Measurements from ENCODE around the gene ELMO1.
A peak's percentile ranks its signal among the peaks of the same experiment; 100 is the strongest.

The ELMO1 gene

DNA sequence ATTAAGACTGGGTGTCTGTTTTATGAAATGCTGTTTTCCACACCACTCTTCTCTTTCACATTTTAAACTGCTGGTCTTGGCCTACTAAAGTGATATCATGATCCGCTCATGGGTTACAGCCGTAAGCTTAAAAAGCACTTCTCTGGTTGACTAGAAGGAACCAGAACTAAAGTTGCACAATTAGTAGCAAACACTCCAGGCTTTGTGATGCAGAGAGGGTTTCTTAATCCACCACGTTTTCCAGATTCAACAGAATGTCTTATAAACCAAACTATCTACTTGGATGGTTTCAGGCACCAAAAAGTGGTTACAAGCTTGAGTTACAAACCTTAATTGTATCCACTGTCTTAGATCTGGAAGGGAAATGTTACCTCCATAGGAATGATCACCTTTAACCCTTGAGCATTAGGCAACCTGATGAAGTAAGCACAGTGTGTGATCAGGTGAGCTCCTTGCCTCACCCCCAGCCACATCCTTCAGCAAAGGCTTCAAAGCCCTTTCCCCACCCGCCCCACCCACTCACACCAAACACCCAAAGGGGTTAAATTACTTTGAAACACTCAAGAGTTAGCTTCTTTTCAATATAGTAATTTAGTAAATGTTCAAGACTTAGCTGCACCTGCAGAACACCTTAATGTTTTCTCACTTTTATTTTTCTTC, 3.5 kb downstream of the ELMO1 start:
- Mint-ChIP-seq H3K4me1 (ENCODE audit: low read depth) (peaks cover 78% of the 10 kb centered on the region), H3K4me3 (no peak overlapping the region), H3K27me3 (no peaks in the 10 kb centered on the region), H3K27ac (peak overlapping the region; percentile 34), H3K9me3 (no peaks in the 10 kb centered on the region), H3K36me3 (ENCODE audit: low read depth) (peaks cover 10% of the 10 kb centered on the region)

GRCh38 chr7:37443627-37444026, 5.0 kb downstream of the ELMO1 start:
- H3K27ac Mint-ChIP-seq, result no peak overlapping the region
- H3K27me3 Mint-ChIP-seq, result no peaks in the 10 kb centered on the region
- H3K4me3 Mint-ChIP-seq, result no peak overlapping the region
- H3K9me3 Mint-ChIP-seq, result no peaks in the 10 kb centered on the region
- H3K4me1 Mint-ChIP-seq (ENCODE audit: low read depth), result peaks cover 84% of the 10 kb centered on the region
- H3K36me3 Mint-ChIP-seq (ENCODE audit: low read depth), result peaks cover 15% of the 10 kb centered on the region

DNA sequence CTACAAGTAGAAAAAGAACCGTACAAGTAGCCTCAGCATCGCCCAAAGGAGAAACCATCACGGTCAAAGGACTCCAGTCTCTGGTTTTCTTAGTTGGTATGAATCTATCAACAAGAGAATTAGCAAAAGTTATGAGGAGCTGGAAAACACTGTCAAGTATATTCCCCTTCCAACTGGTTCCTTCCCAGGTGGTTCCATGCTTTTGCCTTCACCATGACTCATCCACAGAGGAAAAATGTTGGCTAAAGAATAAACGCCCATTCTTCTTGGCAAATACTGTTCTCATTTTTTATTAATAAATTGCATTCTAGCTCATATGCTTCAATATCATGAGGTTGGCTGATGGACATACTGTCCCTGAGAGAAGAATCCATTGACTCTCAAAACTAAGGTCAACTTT, 6.4 kb downstream of the ELMO1 start:
- H3K36me3 Mint-ChIP-seq (ENCODE audit: low read depth), result peaks cover 15% of the 10 kb centered on the region
- peak overlapping the region; percentile 64 for H3K27ac Mint-ChIP-seq
- H3K4me1 Mint-ChIP-seq (ENCODE audit: low read depth), result peaks cover 85% of the 10 kb centered on the region
- no peaks in the 10 kb centered on the region for H3K9me3 Mint-ChIP-seq
- H3K4me3 Mint-ChIP-seq, result no peak overlapping the region
- no peaks in the 10 kb centered on the region for H3K27me3 Mint-ChIP-seq

DNA sequence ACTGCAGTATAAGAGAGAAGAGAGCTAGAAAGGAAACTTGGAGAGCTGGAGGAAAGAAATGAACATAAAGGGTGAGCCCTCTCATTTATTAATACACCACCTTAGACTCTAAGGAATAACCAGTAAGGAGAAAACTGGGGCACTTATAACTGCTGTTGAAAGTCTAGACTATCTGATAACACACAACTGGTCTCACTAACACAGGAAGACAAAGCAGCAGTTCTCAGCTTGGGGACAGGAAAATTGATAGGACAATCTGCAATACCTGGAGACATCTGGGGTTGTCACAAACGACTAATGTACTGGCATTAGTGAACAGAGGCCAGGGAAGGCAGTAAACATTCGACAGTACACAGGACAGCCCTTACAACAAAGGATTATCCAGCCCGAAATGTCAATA, 6.8 kb downstream of the ELMO1 start:
- H3K27ac Mint-ChIP-seq, result peak overlapping the region; percentile 64
- no peak overlapping the region for H3K4me3 Mint-ChIP-seq
- H3K9me3 Mint-ChIP-seq, result no peaks in the 10 kb centered on the region
- peaks cover 15% of the 10 kb centered on the region for H3K36me3 Mint-ChIP-seq (ENCODE audit: low read depth)
- no peaks in the 10 kb centered on the region for H3K27me3 Mint-ChIP-seq
- peaks cover 82% of the 10 kb centered on the region for H3K4me1 Mint-ChIP-seq (ENCODE audit: low read depth)

DNA sequence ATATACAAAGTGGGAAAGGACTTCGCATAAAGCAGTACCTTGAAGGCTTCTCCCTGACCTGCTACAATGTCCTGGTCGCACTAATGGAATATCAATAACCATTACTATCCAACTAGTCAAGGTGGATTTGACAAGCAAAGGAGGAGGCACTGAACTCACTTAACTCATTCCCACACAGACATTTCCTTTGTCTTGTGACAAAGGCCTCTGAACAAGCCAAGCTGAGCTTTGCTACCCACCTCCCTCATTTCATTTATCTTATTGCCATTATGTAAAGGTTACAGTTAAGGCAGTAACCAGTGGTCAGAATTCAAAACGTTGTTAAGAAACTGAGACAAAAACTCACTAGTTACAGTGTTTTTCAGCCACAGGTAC, 7.3 kb downstream of the ELMO1 start:
- Mint-ChIP-seq H3K36me3 (ENCODE audit: low read depth) (peaks cover 15% of the 10 kb centered on the region), H3K4me1 (ENCODE audit: low read depth) (peaks cover 82% of the 10 kb centered on the region), H3K27me3 (no peaks in the 10 kb centered on the region), H3K4me3 (peak overlapping the region; percentile 48), H3K27ac (peak overlapping the region; percentile 64), H3K9me3 (no peaks in the 10 kb centered on the region)

- H3K4me1 Mint-ChIP-seq (ENCODE audit: low read depth), result peaks cover 81% of the 10 kb centered on the region
- no peaks in the 10 kb centered on the region for H3K9me3 Mint-ChIP-seq
- peak overlapping the region; percentile 48 for H3K4me3 Mint-ChIP-seq
- H3K36me3 Mint-ChIP-seq (ENCODE audit: low read depth), result peaks cover 15% of the 10 kb centered on the region
- peak overlapping the region; percentile 64 for H3K27ac Mint-ChIP-seq
- no peaks in the 10 kb centered on the region for H3K27me3 Mint-ChIP-seq
Measured at GRCh38 chr7:37440738-37441385, 7.8 kb downstream of the ELMO1 start.

DNA sequence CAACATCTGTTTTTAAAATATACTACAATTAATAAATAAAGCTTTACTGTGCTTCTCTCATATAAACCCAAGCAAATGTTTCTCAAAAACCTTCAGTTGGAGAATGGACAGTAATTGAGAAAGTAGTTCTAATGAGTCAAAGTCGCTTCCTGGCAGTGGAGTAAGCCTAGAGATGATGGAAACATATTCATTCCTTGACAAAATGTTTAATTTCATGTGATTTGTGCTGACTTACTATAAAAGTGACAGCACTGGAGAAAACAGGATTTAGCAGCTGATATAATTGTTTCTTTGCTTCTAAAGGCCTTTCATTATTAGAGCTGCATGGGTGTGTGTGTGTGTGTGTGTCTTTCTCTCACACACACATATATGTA, 9.0 kb downstream of the ELMO1 start:
- Mint-ChIP-seq H3K9me3 (no peaks in the 10 kb centered on the region), H3K4me1 (ENCODE audit: low read depth) (peaks cover 82% of the 10 kb centered on the region), H3K27ac (peak overlapping the region; percentile 64), H3K36me3 (ENCODE audit: low read depth) (peaks cover 10% of the 10 kb centered on the region), H3K27me3 (no peaks in the 10 kb centered on the region), H3K4me3 (no peak overlapping the region)

DNA sequence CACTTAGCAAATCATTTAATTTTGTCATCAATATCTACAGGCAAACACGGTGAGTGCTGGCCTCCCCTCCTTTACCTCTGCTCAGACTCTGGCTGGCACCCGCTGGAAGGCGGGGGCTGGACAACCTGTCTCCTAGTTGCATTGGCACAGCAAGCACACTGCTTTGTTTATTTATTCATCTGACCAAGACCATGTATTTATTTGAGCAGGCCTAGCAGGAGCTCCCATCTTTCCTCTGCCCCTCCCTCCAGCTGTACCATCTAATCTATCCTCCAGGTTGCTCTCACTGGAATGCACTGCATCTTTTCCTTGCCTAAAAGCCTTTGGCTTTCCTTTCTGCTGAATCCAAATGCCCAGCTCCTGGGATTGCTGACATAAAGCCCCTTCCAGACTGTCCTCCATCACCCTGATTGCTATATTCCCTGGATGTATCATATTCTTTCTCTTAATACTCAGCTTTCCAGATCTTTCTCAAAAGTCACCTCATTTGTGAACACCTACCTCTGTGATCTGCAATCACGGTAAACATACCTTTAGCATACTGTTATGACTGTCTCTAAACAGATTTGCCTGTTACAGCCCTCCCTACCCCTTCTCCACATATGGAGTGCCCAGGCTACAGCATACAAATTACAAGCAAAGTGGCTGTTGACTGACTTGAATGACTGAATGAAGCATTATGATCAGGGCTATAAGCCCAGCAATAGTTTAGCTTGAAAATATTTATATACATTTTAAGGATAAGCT, 9.6 kb downstream of the ELMO1 start:
- H3K27ac Mint-ChIP-seq, result no peak overlapping the region
- peaks cover 84% of the 10 kb centered on the region for H3K4me1 Mint-ChIP-seq (ENCODE audit: low read depth)
- H3K27me3 Mint-ChIP-seq, result no peaks in the 10 kb centered on the region
- no peaks in the 10 kb centered on the region for H3K9me3 Mint-ChIP-seq
- H3K4me3 Mint-ChIP-seq, result no peak overlapping the region
- peaks cover 9% of the 10 kb centered on the region for H3K36me3 Mint-ChIP-seq (ENCODE audit: low read depth)

DNA sequence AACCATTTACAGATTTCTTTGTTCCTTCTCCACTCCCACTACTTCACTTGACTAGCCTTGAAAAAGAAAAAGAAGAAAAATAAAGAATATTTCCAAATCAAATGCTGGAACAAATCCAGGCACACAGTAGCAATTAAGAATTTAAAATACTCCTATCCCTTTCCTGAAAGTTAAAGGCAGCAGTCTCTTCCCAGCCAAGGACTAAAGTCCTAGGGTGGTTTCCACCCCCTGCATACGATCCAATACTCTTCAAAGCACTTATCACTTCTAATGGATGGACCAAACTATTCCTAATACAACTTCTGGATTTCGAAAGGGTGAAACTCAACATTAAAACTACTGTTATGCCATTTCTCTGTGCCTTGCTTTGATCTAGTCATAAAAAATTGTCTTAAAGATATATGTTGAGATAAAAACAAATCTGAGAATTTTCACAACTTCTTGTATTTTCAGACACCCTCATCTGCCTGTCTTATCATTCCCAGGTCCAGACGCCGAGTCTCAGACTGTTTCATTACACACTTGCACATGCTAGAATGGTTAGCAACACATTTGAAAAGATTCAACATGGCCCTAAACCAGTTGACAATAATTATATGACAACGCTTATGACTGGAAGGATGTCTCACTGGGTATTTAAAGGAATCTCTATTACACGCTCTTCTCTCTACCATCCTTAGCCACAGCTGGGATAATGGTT, 13.4 kb downstream of the ELMO1 start:
- H3K27ac Mint-ChIP-seq, result no peak overlapping the region
- no peaks in the 10 kb centered on the region for H3K9me3 Mint-ChIP-seq
- H3K36me3 Mint-ChIP-seq (ENCODE audit: low read depth), result peaks cover 9% of the 10 kb centered on the region
- H3K27me3 Mint-ChIP-seq, result no peaks in the 10 kb centered on the region
- no peak overlapping the region for H3K4me3 Mint-ChIP-seq
- peaks cover 84% of the 10 kb centered on the region for H3K4me1 Mint-ChIP-seq (ENCODE audit: low read depth)

DNA sequence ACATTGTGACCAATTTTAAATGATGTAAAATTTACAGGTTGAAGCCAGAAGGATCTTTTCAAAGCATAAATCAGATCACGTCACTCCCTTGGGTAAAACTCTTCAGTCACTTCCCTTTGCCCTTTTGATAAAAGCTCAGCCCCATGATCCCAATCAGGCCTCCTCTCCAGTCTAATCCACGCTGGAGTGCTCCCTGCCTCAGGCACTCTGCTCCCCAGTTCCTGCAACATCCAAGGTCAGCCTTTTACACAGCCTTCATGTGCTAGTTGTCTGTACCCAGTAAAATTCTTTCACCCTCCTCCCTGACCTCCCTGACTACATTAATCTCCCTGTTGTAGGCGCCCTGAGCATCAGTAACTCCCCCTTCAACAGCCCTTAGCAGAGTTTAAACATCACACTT, 14.1 kb downstream of the ELMO1 start:
- peaks cover 84% of the 10 kb centered on the region for H3K4me1 Mint-ChIP-seq (ENCODE audit: low read depth)
- no peaks in the 10 kb centered on the region for H3K27me3 Mint-ChIP-seq
- H3K36me3 Mint-ChIP-seq (ENCODE audit: low read depth), result peaks cover 12% of the 10 kb centered on the region
- no peak overlapping the region for H3K4me3 Mint-ChIP-seq
- no peaks in the 10 kb centered on the region for H3K9me3 Mint-ChIP-seq
- no peak overlapping the region for H3K27ac Mint-ChIP-seq

DNA sequence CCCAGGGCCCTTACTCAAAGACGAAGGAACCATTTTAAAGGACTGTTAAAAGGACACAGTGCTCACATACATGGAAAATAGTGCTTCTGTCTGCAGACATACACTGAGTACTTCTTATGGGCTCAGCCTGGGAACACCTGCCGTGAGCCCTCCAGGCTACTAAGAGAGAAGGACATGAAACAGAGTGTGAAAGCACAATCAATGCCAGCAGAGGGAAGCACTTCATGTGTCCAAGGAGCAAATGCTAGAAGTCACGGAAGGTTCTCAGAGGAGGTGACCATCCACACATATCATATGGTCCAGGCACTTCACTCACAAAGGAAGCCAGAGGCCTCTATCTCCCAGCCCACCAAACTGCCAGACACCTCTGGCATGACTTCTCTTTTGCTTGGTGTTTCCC, 15.5 kb downstream of the ELMO1 start:
- peaks cover 85% of the 10 kb centered on the region for H3K4me1 Mint-ChIP-seq (ENCODE audit: low read depth)
- H3K4me3 Mint-ChIP-seq, result no peak overlapping the region
- H3K36me3 Mint-ChIP-seq (ENCODE audit: low read depth), result peaks cover 13% of the 10 kb centered on the region
- H3K9me3 Mint-ChIP-seq, result no peaks in the 10 kb centered on the region
- H3K27me3 Mint-ChIP-seq, result no peaks in the 10 kb centered on the region
- H3K27ac Mint-ChIP-seq, result no peak overlapping the region

DNA sequence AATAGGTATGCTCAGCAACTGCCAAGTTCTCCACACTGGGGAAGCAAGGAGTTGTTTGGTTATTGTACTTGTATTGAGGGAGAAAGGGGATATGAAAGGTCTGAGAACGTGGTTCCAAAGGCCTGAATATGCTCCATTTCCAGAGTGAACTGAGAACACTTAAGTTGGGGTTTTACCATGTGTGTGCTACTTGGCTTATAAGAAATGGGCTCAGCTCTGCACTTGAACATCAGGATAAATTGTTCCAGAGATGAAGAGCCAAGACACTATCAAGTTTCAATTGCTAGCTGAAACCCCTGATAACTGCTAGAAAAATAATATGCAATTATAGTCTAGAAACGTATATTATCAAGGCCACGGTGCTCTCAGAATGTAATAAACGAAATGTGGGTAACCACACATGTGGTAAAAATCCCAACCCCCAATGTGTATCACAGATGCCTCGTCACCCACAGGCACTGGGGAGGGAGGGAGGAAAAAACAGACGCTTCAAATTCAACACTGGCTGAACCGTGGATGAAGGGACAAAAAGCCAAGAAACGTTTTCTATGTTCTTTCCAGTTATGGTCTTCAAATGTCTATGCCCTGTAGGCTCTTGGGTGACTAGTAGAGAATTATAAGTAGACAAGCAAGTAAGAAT, 16.3 kb downstream of the ELMO1 start:
- Mint-ChIP-seq H3K27me3 (no peaks in the 10 kb centered on the region), H3K27ac (peak overlapping the region; percentile 70), H3K9me3 (no peaks in the 10 kb centered on the region), H3K4me1 (ENCODE audit: low read depth) (peaks cover 87% of the 10 kb centered on the region), H3K4me3 (no peak overlapping the region), H3K36me3 (ENCODE audit: low read depth) (peaks cover 14% of the 10 kb centered on the region)

DNA sequence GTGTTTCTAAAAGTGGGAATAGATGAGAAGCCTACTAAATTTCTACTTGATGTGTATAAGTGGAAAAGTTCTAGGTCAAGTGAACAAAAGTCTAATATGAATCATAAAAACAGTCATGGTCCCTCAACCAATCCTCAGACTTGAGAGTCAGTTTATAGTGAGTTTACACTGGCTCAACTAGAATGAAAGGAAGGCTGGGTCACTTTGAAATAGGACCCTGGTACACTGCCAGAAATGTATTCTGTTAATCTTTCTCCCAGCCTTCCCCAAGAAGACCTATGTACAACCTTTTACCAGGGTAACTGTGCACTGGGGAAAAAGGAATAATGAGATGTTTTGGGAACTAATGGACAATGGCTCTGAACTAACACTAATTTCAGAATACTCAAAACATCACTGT, 17.3 kb downstream of the ELMO1 start:
- no peak overlapping the region for H3K4me3 Mint-ChIP-seq

DNA sequence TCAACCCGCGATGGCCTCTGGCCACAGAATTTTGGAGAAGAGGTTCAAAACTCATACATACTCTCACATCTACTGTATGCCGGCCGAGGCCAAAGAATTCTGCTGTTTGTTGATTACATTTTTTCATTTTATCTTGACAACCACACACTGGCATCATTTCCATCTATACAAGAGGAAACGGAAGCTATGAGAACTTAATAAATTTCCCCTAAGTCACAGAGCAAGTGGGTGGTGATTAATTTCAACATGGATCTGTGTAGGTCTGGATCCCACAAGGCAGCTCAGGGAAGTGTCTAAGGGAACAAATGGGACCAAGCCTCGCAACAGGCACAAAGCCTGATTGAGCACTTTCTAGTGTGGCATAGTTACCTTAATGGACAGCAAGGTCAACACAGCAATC, 18.0 kb downstream of the ELMO1 start:
- H3K4me1 Mint-ChIP-seq (ENCODE audit: low read depth), result peaks cover 88% of the 10 kb centered on the region
- H3K9me3 Mint-ChIP-seq, result no peaks in the 10 kb centered on the region
- no peaks in the 10 kb centered on the region for H3K27me3 Mint-ChIP-seq
- no peak overlapping the region for H3K4me3 Mint-ChIP-seq
- no peak overlapping the region for H3K27ac Mint-ChIP-seq
- peaks cover 25% of the 10 kb centered on the region for H3K36me3 Mint-ChIP-seq (ENCODE audit: low read depth)

More for the DNA sequence above, 17.3 kb downstream of the ELMO1 start:
- no peaks in the 10 kb centered on the region for H3K27me3 Mint-ChIP-seq
- peaks cover 21% of the 10 kb centered on the region for H3K36me3 Mint-ChIP-seq (ENCODE audit: low read depth)
- peaks cover 92% of the 10 kb centered on the region for H3K4me1 Mint-ChIP-seq (ENCODE audit: low read depth)
- H3K9me3 Mint-ChIP-seq, result no peaks in the 10 kb centered on the region
- no peak overlapping the region for H3K27ac Mint-ChIP-seq

Data from stimulated activated naive CD8-positive, alpha-beta T cell treated with anti-CD3 and anti-CD28 coated beads, Interleukin-15, Interleukin-2, amounts not matched to agents 100 ng/mL and 50 ng/mL, for 24 hours (primary cell).